RWPE1 (cell line): Measurements from ENCODE around the gene GPR34.
"Not testable (repeated sequence)": the region's sequence is repeated elsewhere in the genome, so short reads cannot be mapped to it uniquely, and the experiment has no call there.

Experiments used
- CTCF ChIA-PET: fragments of 350-600 bp; sonication (Branson Sonifier 250); formaldehyde crosslinking; extraction: SDS; loops from one replicate; lab custom pipeline; 2021; lab: Yijun Ruan, JAX
- POLR2A ChIA-PET: fragments of 400-600 bp; formaldehyde crosslinking; extraction: SDS; loops from one replicate; lab custom pipeline; 2020; ENCODE audit warnings: antibody characterized with exemption; ENCODE audit not compliant: low non-redundant PET; lab: Yijun Ruan, JAX
- DNase-seq: peaks from one replicate; pipeline ENCODE4 v3.0.0; 2012; ENCODE audit warnings: low spot score
- H3K27ac ChIP-seq: fragments of 450-650 bp; 2 replicates; pipeline ENCODE4 v1.5.1; 2017
- CTCF ChIP-seq: fragments of 450-650 bp; conservative IDR thresholded peaks from 2 replicates; pipeline ENCODE4 v1.5.1; 2017; ENCODE audit warnings: low read depth, mild to moderate bottlenecking

Gene GPR34

GRCh38 chrX:41688835-41689234 is at the start of gene GPR34:
Gene GPR34, plus strand, starts transcription at chrX:41688973. Its CDS starts 6,661 bp downstream, at chrX:41695634.
- CTCF ChIA-PET: no interaction called here
- no peak within 1 kb of the TSS for H3K27ac ChIP-seq
- no peak for DNase-seq
- no peak for TF ChIP-seq CTCF
- POLR2A ChIA-PET: no interaction called here

GRCh38 chrX:41646201-41646600 is 42.6 kb upstream of the GPR34 start:
- DNase-seq, H3K27ac ChIP-seq, CTCF ChIA-PET, POLR2A ChIA-PET: not testable (repeated sequence)

GRCh38 chrX:41653125-41653524 is 35.6 kb upstream of the GPR34 start:
- POLR2A ChIA-PET: no interaction called here

GRCh38 chrX:41655101-41655500 is 33.7 kb upstream of the GPR34 start:
- no peak for TF ChIP-seq CTCF
- POLR2A ChIA-PET: no interaction called here
- no peak overlapping the region for H3K27ac ChIP-seq
- no peak for DNase-seq
- CTCF ChIA-PET: interaction anchor here (0.5 to 0.7 kb wide), 2 partner anchors 29 to 323 kb away, joined by 3 read pairs; no protein-coding TSS in a partner anchor

More at GRCh38 chrX:41653125-41653524, 35.6 kb upstream of the GPR34 start:
- no peak for DNase-seq
- no peak for TF ChIP-seq CTCF
- no peak overlapping the region for H3K27ac ChIP-seq
- CTCF ChIA-PET: no interaction called here

GRCh38 chrX:41655631-41656030 is 33.1 kb upstream of the GPR34 start:
- no peak overlapping the region for H3K27ac ChIP-seq
- ChIA-PET CTCF (interaction anchor here (0.5 to 0.7 kb wide), 2 partner anchors 30 to 322 kb away, joined by 3 read pairs; no protein-coding TSS in a partner anchor), POLR2A (no interaction called here)
- no peak for TF ChIP-seq CTCF
- peak; percentile 3 for DNase-seq

GRCh38 chrX:41661366-41662095 is 27.2 kb upstream of the GPR34 start:
- no peak for DNase-seq
- POLR2A ChIA-PET: no interaction called here
- CTCF ChIA-PET: interaction anchor here (0.5 kb wide), 1 partner anchor 1167 kb away, joined by 3 read pairs; no protein-coding TSS in a partner anchor
- H3K27ac ChIP-seq: no peak overlapping the region
- no peak for TF ChIP-seq CTCF

GRCh38 chrX:41664375-41664901 is 24.3 kb upstream of the GPR34 start:
- ChIA-PET POLR2A (no interaction called here), CTCF (interaction anchor here (0.6 kb wide), 1 partner anchor 622 kb away, joined by 3 read pairs; no protein-coding TSS in a partner anchor)
- no peak overlapping the region for H3K27ac ChIP-seq
- DNase-seq: no peak
- no peak for TF ChIP-seq CTCF
